SJSA1 (cell line): ENCODE data around the gene FKBP10. TPM values are rescaled to one million over a fixed set of nuclear protein-coding genes. Genes with fewer than 3 reads are reported as not detected.
A peak's percentile ranks its signal among the peaks of the same experiment; 100 is the strongest.

ENCODE experiments used
- DNase-seq, 2 experiments: peaks; one replicate each; pipeline ENCODE4 v3.0.0-alpha.2; 2015 to 2020; ENCODE audit warnings: low spot score in 2 of 2, low read depth in 1 of 2
- H3K27ac ChIP-seq: fragments of 250-450 bp; sonication (Bioruptor Pico); 2 replicates; pipeline ENCODE4 v1.5.1; 2020; ENCODE audit warnings: mild to moderate bottlenecking, moderate library complexity
- H3K27me3 ChIP-seq: fragments of 250-450 bp; sonication (Bioruptor Pico); replicated peaks from 2 replicates; pipeline ENCODE4 v1.5.1; 2020; ENCODE audit warnings: mild to moderate bottlenecking, moderate library complexity
- H3K36me3 ChIP-seq: fragments of 250-450 bp; sonication (Bioruptor Pico); 2 replicates; pipeline ENCODE4 v1.5.1; 2020; ENCODE audit warnings: mild to moderate bottlenecking
- H3K4me1 ChIP-seq: fragments of 250-450 bp; sonication (Bioruptor Pico); replicated peaks from 2 replicates; pipeline ENCODE4 v1.6.1; 2021; ENCODE audit warnings: mild to moderate bottlenecking
- H3K4me3 ChIP-seq: fragments of 250-450 bp; sonication (Bioruptor Pico); 2 replicates; pipeline ENCODE4 v1.5.1; 2020; ENCODE audit warnings: mild to moderate bottlenecking
- H3K9me3 ChIP-seq: fragments of 250-450 bp; sonication (Bioruptor Pico); replicated peaks from 2 replicates; pipeline ENCODE4 v1.5.1; 2020; ENCODE audit warnings: mild to moderate bottlenecking
- total RNA-seq: library from RNA; depleted of rRNA; stranded (reverse); fragments of >200 nt; shearing (Covaris generic); gene quantifications from 2 replicates; pipeline ENCODE4 v1.2.3, GENCODE V29; 2014

The FKBP10 gene
- total RNA-seq, 1 experiment from 2014 or later = 90.2 TPM

GRCh38 chr17:41792845-41793783, 19.7 kb upstream of the FKBP10 start:
- peak; percentile 42 to 67 for DNase-seq
- Histone ChIP-seq H3K27ac (no peak overlapping the region), H3K4me1 (peaks cover 22% of the 10 kb centered on the region), H3K9me3 (no peaks in the 10 kb centered on the region), H3K27me3 (no peaks in the 10 kb centered on the region), H3K36me3 (no peaks in the 10 kb centered on the region), H3K4me3 (no peak overlapping the region)

GRCh38 chr17:41793784-41794539, 18.8 kb upstream of the FKBP10 start:
- no peaks in the 10 kb centered on the region for H3K9me3 ChIP-seq
- H3K36me3 ChIP-seq = no peaks in the 10 kb centered on the region
- no peak overlapping the region for H3K4me3 ChIP-seq
- DNase-seq = no peak
- peaks cover 22% of the 10 kb centered on the region for H3K4me1 ChIP-seq
- H3K27ac ChIP-seq = no peak overlapping the region
- no peaks in the 10 kb centered on the region for H3K27me3 ChIP-seq

- Histone ChIP-seq H3K4me1 (peaks cover 22% of the 10 kb centered on the region), H3K36me3 (no peaks in the 10 kb centered on the region), H3K4me3 (no peak overlapping the region), H3K27ac (no peak overlapping the region), H3K9me3 (no peaks in the 10 kb centered on the region), H3K27me3 (no peaks in the 10 kb centered on the region)
- no peak for DNase-seq
These were observed 18.2 kb upstream of the FKBP10 start for GRCh38 chr17:41794540-41794975.

- Histone ChIP-seq H3K27me3 (no peaks in the 10 kb centered on the region), H3K27ac (no peak overlapping the region), H3K4me3 (no peak overlapping the region), H3K9me3 (no peaks in the 10 kb centered on the region), H3K36me3 (no peaks in the 10 kb centered on the region), H3K4me1 (peaks cover 29% of the 10 kb centered on the region)
- no peak for DNase-seq
These were observed 16.5 kb upstream of the FKBP10 start for GRCh38 chr17:41796121-41796895.

- Histone ChIP-seq H3K27me3 (no peaks in the 10 kb centered on the region), H3K9me3 (no peaks in the 10 kb centered on the region), H3K36me3 (no peaks in the 10 kb centered on the region), H3K4me1 (peaks cover 27% of the 10 kb centered on the region), H3K27ac (no peak overlapping the region), H3K4me3 (no peak overlapping the region)
- DNase-seq = no peak
These were observed 15.4 kb upstream of the FKBP10 start for GRCh38 chr17:41797377-41797776.

GRCh38 chr17:41799366-41799765, 13.4 kb upstream of the FKBP10 start:
- no peaks in the 10 kb centered on the region for H3K9me3 ChIP-seq
- no peak overlapping the region for H3K27ac ChIP-seq
- DNase-seq = no peak
- H3K27me3 ChIP-seq = no peaks in the 10 kb centered on the region
- peaks cover 9% of the 10 kb centered on the region for H3K4me1 ChIP-seq
- no peaks in the 10 kb centered on the region for H3K36me3 ChIP-seq
- no peak overlapping the region for H3K4me3 ChIP-seq

GRCh38 chr17:41800601-41801373, 12.0 kb upstream of the FKBP10 start:
- peaks cover 9% of the 10 kb centered on the region for H3K4me1 ChIP-seq
- H3K27ac ChIP-seq = no peak overlapping the region
- no peak overlapping the region for H3K4me3 ChIP-seq
- no peak for DNase-seq
- H3K27me3 ChIP-seq = no peaks in the 10 kb centered on the region
- no peaks in the 10 kb centered on the region for H3K9me3 ChIP-seq
- no peaks in the 10 kb centered on the region for H3K36me3 ChIP-seq

GRCh38 chr17:41801374-41802271, 11.2 kb upstream of the FKBP10 start:
- Histone ChIP-seq H3K4me1 (peaks cover 9% of the 10 kb centered on the region), H3K27me3 (no peaks in the 10 kb centered on the region), H3K36me3 (no peaks in the 10 kb centered on the region), H3K4me3 (no peak overlapping the region), H3K27ac (no peak overlapping the region), H3K9me3 (no peaks in the 10 kb centered on the region)
- peak; percentile 73 to 81 for DNase-seq

- no peak for DNase-seq
- Histone ChIP-seq H3K9me3 (no peaks in the 10 kb centered on the region), H3K36me3 (no peaks in the 10 kb centered on the region), H3K27ac (no peak overlapping the region), H3K27me3 (no peaks in the 10 kb centered on the region), H3K4me1 (peaks cover 9% of the 10 kb centered on the region), H3K4me3 (no peak overlapping the region)
These were observed 9.5 kb upstream of the FKBP10 start for GRCh38 chr17:41803049-41804020.

- Histone ChIP-seq H3K4me3 (no peak overlapping the region), H3K36me3 (peaks cover 14% of the 10 kb centered on the region)
- DNase-seq = no peak
These were observed 5.9 kb upstream of the FKBP10 start for GRCh38 chr17:41806685-41807445.

More at GRCh38 chr17:41806685-41807445, 5.9 kb upstream of the FKBP10 start:
- no peaks in the 10 kb centered on the region for H3K27me3 ChIP-seq
- H3K9me3 ChIP-seq = no peaks in the 10 kb centered on the region
- peaks cover 17% of the 10 kb centered on the region for H3K4me1 ChIP-seq
- no peak overlapping the region for H3K27ac ChIP-seq
